ENCODE data around the gene ZFPM1. TPM values are rescaled to one million over a fixed set of nuclear protein-coding genes. Genes with fewer than 3 reads are reported as not detected.

The ZFPM1 gene
- total RNA-seq, 4 donors from 2014 or later = 0.40 to 1.4 (median 0.59) TPM

- no peaks in the 10 kb centered on the region for H3K4me1 ChIP-seq
- no peak overlapping the region for H3K4me3 ChIP-seq
- 85 to 91% methylated on average over 3 to 8 of the region's 28 CpGs for WGBS, 2 donors (ENCODE audit: low coverage in 1 of 2)
- peaks cover under 1% of the 10 kb centered on the region for H3K27me3 ChIP-seq
- ATAC-seq = no peak
- no peaks in the 10 kb centered on the region for H3K36me3 ChIP-seq
- no peak overlapping the region for H3K27ac ChIP-seq
- H3K9me3 ChIP-seq = peaks cover 0 to 9% (median 0%) of the 10 kb centered on the region in 3 donors
- TF ChIP-seq POLR2AphosphoS5 (IDR thresholded peaks at IDR 0.05) (no peak), POLR2A (IDR thresholded peaks at IDR 0.05) (no peak), CTCF (IDR thresholded peaks at IDR 0.05) (no peak), EP300 (IDR thresholded peaks at IDR 0.05) (no peak)
Measured at GRCh38 chr16:88491560-88492310, 38.7 kb downstream of the ZFPM1 start.

DNA sequence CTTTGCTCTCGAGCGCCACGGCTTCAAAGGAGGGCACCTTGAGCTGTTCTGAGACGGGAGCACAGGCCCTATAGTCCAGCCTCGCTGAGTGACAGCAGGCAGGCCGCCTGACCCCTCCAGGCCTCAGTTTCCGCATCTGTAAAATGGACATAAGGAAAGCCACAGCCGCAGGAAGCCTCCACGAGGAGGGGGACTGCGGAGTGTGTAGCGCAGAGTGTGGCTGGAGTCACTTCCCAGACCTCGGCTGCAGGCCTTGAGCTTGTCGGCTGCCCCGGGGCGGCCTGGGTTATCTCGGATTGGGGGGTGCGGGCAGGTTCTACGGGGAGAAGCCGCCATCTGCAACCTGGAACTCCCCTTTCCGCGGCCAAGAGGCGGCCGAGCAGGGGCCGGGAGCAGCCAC is 40.8 kb downstream of the ZFPM1 start:
- peaks cover 21% of the 10 kb centered on the region for H3K27me3 ChIP-seq
- H3K4me1 ChIP-seq = no peaks in the 10 kb centered on the region
- no peak overlapping the region for H3K4me3 ChIP-seq
- 100% methylated on average over 1 of the region's 24 CpGs; no CpG with 5 or more reads in 1 of the 2 donors for WGBS, 2 donors (ENCODE audit: low coverage in 1 of 2)
- TF ChIP-seq CTCF (IDR thresholded peaks at IDR 0.05) (no peak), POLR2AphosphoS5 (IDR thresholded peaks at IDR 0.05) (no peak), POLR2A (IDR thresholded peaks at IDR 0.05) (no peak)
- no peak for ATAC-seq
- no peaks in the 10 kb centered on the region for H3K36me3 ChIP-seq
- no peak overlapping the region for H3K27ac ChIP-seq
- peaks cover 0 to 9% (median 0%) of the 10 kb centered on the region in 3 donors for H3K9me3 ChIP-seq

DNA sequence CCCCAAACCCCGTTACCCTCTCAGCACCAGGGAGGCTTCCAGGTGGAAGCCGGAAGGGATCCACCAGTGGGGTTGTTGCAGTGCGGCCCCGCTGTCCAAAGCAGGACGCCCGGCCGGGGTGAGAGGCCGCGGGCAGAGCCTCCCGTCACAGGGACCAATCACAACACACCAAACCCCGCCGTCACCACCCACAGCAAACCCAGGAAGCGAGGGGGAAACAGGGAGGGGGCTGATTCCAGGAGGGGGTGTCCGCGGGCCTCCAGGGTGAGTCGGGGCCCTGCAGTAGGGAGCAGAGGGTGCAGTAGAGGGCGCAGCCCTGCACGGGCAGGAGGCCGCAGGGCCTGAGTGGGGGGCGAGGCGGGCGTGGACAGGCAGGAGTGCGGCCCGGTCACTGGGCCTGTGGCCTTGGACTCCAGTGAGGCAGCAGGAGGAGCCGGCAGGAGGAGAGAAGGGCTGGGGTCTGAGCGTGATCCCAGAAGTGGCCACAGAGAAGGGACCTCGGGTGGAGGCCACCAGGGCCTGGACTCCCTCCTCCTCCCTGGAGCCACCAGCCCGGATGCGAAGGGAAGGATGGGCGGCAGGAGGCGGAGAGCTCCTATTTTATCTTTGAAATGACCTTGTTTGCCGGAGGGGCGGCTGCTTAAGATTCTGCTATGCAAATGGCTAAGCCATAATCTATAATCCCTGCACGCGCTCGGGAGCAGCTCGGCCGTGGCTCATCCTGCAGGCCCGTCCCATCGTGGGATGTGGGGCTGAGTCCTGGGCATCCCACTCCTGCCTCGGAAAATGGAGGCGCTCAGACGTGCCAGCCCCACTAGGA is 41.5 kb downstream of the ZFPM1 start:
- H3K9me3 ChIP-seq = peaks cover 0 to 9% (median 0%) of the 10 kb centered on the region in 3 donors
- H3K36me3 ChIP-seq = no peaks in the 10 kb centered on the region

DNA sequence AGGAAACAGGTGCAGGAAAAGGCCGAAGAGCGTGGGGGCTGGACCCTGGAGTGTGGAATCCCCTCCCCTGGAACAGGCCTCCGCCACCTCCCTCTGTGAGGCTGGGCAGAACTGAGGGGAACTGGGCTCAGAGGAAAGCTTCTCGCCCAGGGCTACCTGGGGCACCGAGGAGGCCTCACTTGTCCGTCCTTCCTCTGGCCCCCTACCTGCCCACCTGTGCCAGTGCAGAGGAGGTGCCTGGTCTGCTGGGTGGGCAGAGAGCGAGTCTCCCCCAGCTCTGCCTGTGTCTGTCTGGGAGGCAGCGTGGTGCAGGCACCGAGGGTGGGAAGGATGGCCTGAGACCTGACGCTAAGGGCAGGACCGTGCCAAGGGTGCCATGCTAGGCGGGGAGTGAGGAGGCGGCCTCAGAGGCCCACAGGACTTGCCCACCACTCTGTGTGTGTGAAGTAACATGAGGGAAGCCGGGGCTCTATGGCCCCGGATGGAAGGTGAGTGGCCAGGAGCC is 42.2 kb downstream of the ZFPM1 start:
- 100% methylated on average over 1 to 2 of the region's 15 CpGs for WGBS, 2 donors (ENCODE audit: low coverage in 1 of 2)
- Histone ChIP-seq H3K4me1 (no peaks in the 10 kb centered on the region), H3K27ac (no peak overlapping the region), H3K36me3 (no peaks in the 10 kb centered on the region), H3K9me3 (peaks cover 0 to 9% (median 0%) of the 10 kb centered on the region in 3 donors), H3K4me3 (no peak overlapping the region), H3K27me3 (peaks cover 34% of the 10 kb centered on the region)
- no peak for ATAC-seq
- TF ChIP-seq POLR2A (IDR thresholded peaks at IDR 0.05) (no peak), CTCF (IDR thresholded peaks at IDR 0.05) (no peak), EP300 (IDR thresholded peaks at IDR 0.05) (no peak), POLR2AphosphoS5 (IDR thresholded peaks at IDR 0.05) (no peak)

More for the DNA sequence above, 41.5 kb downstream of the ZFPM1 start:
- Histone ChIP-seq H3K27ac (no peak overlapping the region), H3K4me3 (no peak overlapping the region), H3K27me3 (peaks cover 28% of the 10 kb centered on the region), H3K4me1 (no peaks in the 10 kb centered on the region)
- no peak for ATAC-seq
- TF ChIP-seq POLR2A (IDR thresholded peaks at IDR 0.05) (no peak), EP300 (IDR thresholded peaks at IDR 0.05) (no peak), POLR2AphosphoS5 (IDR thresholded peaks at IDR 0.05) (no peak), CTCF (IDR thresholded peaks at IDR 0.05) (no peak)
- 82 to 90% methylated on average over 2 to 10 of the region's 43 CpGs for WGBS, 2 donors (ENCODE audit: low coverage in 1 of 2)
